ENCODE data around the gene GGT6.

Gene GGT6

DNA sequence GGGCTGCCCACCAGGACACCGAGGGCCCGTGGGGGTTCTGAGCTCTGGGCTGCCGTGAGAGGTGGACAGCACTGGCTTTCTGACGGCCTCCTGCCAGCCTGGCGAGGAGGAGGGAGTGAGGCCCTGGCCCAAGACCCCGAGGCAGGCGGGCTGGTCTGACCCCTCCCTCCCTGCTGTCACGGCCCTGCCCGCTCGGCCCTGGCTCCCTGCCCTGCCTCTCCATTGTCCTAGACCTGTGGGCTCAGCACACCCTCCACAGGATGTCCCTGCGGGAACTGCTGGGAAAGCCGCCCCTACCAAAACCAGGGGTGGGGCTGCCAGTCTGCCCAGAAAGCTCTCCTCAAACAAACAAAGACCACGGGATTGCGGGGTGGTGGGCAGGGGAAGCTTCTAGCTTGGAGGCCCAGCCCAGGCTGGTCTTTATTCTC is 41.0 kb downstream of the GGT6 start:
- no peak for DNase-seq

GRCh38 chr17:4518901-4519300 is 41.5 kb downstream of the GGT6 start:
- DNase-seq, result no peak

GRCh38 chr17:4516735-4517134 is 43.6 kb downstream of the GGT6 start:
- no peak for DNase-seq

- DNase-seq, result no peak
These were observed 44.9 kb downstream of the GGT6 start for GRCh38 chr17:4515501-4515900.

DNA sequence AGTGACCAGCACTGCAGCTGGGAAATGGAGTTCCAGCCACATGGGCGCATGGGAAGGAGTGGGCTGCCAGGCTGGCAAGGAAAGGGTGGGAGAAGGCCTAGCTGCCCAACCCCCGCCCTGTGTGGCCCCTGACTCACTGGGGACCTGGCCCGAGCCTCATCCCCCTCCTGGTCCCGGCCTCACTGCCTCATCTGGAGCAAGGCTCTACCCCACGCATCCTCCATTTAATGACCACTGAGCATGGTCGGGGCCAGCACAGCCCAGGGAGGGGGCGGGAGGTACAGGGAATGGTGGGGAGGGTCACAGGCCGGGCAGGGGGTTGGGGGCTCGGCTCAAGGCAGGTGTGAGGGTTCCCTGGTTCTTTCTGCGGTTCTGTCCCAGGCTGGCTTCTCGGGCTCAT is 45.6 kb downstream of the GGT6 start:
- no peak for DNase-seq

GRCh38 chr17:4514206-4514605 is 46.2 kb downstream of the GGT6 start:
- no peak for DNase-seq

- no peak for DNase-seq
These were observed 47.0 kb downstream of the GGT6 start for GRCh38 chr17:4513113-4514032.

DNA sequence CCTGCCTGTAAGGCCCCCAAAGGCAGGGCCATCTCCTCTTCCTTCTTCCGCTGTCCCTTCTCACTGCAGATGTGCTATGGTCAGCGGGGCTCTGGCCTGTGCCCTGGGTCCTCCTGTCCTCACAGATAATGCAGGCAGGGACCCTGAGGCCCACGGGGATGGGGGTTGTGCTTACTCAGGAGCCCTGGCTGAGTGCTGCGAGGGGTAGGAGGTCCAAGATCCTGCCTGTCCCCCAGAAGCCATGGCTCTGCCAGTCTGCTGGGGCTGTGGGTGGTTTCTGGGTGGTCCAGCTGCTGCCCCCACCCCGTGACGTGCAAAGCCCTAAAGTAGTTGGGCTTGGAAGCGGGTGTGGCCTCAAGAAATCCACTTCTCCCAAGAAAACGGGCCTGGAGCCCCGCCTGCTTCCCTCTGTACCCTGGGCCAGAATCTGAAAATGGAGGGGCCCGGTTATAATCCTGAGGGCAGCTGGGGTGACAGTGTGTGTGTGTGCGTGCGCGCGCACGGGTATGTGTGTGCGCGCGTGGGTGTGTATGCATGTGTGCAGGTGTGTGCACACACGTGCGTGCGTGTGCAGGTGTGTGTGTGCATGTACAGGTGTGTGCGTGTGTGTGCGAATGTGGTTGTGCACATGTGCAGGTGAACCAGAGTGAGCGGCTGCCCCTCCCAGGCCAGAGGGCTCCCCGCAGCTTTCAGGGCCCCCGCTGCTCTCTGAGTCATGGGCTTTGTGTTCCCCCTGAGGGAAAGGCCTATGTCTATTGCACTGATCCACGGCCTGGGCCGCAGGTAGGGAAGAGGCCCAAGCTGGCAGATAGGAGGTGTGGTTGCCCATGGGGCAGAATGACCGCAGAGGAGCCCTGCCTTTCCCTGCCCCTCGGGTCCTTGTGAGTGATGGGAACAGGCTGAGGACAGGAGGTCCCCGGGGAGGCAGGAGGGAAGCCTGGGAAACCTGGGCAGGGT is 47.9 kb downstream of the GGT6 start:
- no peak for DNase-seq

- no peak for DNase-seq
These were observed 49.0 kb downstream of the GGT6 start for GRCh38 chr17:4511199-4511932.

DNA sequence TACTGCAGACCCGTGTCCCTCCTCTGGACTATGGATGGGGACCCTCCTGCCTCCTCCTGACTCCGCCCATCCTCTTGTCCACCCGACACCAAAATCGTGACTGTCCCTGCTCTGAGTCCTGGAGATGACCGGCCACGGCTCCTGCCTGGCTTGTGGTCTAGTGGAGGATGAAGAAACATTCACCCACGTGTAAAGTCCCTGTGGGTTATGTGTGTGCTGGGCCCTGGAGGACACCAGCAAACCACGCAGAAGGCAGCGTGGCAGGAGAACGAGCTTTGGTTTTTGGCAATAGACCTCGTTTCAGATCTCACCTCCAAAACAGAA is 49.8 kb downstream of the GGT6 start:
- DNase-seq, result no peak

- no peak for DNase-seq
These were observed 50.3 kb downstream of the GGT6 start for GRCh38 chr17:4509923-4510617.

DNA sequence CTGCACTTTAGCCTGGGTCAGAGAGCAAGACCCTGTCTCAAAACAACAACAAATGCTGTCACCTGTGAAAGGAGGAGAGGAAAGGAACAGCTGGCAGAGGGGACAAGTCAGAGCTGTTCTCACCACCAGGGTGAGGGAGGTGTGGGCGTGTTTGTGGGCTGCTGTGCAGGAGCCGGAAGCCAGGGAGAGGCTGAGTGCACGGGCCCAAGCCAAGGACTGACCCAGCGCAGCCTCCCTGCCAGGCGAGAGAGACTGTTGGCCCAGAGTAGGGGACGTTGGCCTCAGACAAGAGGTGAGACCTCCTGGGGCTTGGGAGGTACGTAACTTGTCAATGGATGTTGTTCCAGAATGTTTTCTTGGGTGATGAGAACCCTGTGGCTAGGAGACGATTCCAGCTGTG is 51.0 kb downstream of the GGT6 start:
- no peak for DNase-seq

- no peak for DNase-seq
These were observed 52.2 kb downstream of the GGT6 start for GRCh38 chr17:4508207-4508606.

- DNase-seq, result no peak
These were observed 52.8 kb downstream of the GGT6 start for GRCh38 chr17:4507361-4508111.

All from activated effector memory CD4-positive, alpha-beta T cell treated with Interleukin-2 at 50 U/mL for 16 hours (primary cell).